GM12873 (cell line): ENCODE measurements around the gene DGKQ.

Source experiments
- TF ChIP-seq, protein P1 (sequence below): IDR thresholded peaks from 2 replicates; pipeline ENCODE4 v1.5.1; 2012; ENCODE audit warnings: low read depth, mild to moderate bottlenecking, moderate library complexity, low read length, control low read depth; ENCODE audit not compliant: insufficient read depth; ENCODE audit errors: missing control alignments

DGKQ gene

DNA sequence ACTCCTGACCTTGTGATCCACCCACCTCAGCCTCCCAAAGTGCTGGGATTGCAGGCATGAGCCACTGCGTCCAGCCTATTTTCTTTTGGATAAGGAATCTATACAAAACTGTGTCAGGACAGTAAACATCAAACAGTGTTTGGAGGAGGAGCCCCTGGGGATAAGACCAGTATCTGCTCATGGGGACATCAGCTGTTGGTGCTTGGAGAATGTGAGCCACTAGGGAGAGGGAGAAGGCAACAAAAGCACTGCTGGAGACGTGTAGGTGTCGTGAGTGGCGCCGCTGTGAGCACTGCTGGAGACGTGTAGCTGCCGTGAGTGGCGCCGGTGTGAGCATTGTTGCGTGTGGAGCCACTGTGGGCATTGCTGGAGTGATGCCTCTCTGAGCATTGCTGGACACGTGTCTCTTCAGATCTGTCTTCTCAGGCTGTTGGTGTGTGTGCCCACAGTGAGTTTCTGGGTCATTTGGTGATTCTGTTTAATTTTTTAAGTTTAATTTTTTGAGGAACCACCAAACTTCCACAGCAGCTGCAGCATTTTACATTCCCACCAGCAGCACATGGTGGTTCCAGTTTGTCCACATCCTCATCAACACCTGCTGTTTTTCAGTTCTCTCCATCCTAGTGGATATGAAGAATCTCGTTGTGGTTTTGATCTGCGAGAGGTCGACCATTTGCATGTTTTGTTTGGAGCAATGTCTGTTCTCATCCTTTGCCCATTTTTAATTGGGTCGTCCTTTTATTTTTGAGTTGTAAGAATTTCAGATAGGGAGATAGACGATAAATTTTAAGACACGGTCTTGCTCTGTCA is 19.0 kb downstream of the DGKQ start:
- TF ChIP-seq, protein P1, sequence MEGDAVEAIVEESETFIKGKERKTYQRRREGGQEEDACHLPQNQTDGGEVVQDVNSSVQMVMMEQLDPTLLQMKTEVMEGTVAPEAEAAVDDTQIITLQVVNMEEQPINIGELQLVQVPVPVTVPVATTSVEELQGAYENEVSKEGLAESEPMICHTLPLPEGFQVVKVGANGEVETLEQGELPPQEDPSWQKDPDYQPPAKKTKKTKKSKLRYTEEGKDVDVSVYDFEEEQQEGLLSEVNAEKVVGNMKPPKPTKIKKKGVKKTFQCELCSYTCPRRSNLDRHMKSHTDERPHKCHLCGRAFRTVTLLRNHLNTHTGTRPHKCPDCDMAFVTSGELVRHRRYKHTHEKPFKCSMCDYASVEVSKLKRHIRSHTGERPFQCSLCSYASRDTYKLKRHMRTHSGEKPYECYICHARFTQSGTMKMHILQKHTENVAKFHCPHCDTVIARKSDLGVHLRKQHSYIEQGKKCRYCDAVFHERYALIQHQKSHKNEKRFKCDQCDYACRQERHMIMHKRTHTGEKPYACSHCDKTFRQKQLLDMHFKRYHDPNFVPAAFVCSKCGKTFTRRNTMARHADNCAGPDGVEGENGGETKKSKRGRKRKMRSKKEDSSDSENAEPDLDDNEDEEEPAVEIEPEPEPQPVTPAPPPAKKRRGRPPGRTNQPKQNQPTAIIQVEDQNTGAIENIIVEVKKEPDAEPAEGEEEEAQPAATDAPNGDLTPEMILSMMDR = no peak

DNA sequence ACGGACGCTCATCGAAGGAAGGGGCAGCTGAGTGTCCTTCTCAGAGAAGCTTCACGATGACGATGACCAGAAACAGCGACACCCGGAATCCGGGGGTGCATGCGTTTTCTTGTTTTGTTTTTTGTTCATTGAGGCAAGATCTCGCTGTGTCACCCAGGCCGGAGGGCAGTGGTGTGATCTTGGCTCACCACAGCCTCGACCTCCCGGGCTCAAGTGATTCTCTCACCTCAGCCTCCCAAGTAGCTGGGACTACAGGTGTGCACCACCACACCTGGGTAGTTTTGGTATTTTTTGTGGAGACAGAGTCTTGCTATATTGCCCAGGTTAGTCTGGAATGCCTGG is 19.8 kb downstream of the DGKQ start:
- TF ChIP-seq, protein P1 = no peak

- TF ChIP-seq, protein P1 = no peak
Measured at GRCh38 chr4:952881-953573, 20.3 kb downstream of the DGKQ start.

- TF ChIP-seq, protein P1 = no peak
Measured at GRCh38 chr4:951594-952468, 21.5 kb downstream of the DGKQ start.

DNA sequence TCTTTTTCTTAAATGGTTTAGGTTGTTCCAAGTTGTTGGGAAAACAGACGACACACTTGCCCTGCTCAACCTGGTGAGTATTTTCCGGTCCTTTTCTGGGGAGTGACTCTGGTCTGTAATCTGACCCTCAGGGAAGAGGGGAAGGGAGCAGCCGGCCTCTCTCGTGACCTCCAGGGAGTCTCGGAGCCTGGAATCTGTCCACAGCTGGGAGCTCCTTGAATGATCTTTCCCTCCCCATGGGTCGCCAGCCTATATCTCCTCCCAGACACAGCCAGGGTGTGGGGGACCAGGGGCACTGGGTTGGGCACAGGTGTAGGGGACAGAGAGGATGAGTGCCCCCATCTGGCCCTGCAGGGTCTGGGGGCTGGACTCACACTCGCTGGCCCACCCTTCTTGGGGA is 22.2 kb downstream of the DGKQ start:
- TF ChIP-seq, protein P1 = no peak

DNA sequence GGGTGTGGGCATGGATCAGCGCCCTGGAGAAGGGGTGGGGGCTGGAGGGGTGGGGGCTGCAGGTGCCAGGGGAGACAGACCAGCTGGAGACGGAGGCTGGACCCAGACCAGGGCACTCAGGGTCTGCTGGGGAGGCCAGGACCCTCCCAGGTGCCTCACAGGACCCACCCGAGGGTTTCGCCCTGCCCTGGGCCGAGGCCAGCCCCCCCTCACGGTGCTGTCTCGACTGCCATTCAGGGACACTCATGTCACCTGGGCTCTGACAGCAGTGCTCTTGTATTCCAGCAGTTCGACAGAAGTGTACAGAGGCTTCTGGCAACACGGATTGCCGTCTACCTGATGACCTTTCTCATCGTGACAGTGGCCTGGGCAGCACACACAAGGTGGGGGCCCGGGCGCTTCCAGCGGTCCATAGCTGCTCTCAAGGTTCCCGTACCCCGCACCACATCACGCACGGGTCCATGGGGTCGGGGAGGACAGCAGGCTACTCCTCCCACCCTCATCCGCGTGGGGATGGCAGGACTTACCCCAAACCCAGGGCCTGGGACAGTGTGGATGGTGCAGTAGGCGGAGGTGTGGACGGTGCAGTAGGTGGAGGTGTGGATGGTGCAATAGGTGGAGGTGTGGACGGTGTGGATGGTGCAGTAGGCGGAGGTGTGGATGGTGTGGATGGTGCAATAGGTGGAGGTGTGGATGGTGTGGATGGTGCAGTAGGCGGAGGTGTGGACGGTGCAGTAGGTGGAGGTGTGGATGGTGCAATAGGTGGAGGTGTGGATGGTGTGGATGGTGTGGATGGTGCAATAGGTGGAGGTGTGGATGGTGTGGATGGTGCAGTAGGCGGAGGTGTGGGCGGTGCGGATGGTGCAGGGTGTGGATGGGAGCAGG is 23.0 kb downstream of the DGKQ start:
- TF ChIP-seq, protein P1 = no peak
